ENCODE measurements around the gene OR52D1. TPM values are rescaled to one million over a fixed set of nuclear protein-coding genes. Genes with fewer than 3 reads are reported as not detected.

OR52D1 gene
- total RNA-seq, 6 experiments from 2014 or later = not detected

GRCh38 chr11:5509803-5510202, 21.3 kb downstream of the OR52D1 start, which contains the start of gene UBQLN3:
Gene UBQLN3, minus strand, starts transcription at chr11:5509957. Its CDS starts 399 bp downstream, at chr11:5509558.
- no peaks in the 10 kb centered on the region for H3K9me3 ChIP-seq
- WGBS (ENCODE audit: insufficient coverage, low coverage, low lambda C conversion rate, missing lambda C conversion rate) = 51% methylated on average over 3 of the region's 4 CpGs
- intact Hi-C loops (cut with DNase I) = no loop called here
- H3K4me3 ChIP-seq = no peak within 1 kb of the TSS
- no peaks in the 10 kb centered on the region for H3K4me1 ChIP-seq
- no peak for ATAC-seq
- no peaks in the 10 kb centered on the region for H3K36me3 ChIP-seq
- no peaks in the 10 kb centered on the region for H3K27me3 ChIP-seq
- TF ChIP-seq CTCF (IDR thresholded peaks at IDR 0.05) = no peak
- no peak for TF ChIP-seq POLR2A (IDR thresholded peaks at IDR 0.05)
- no peak within 1 kb of the TSS for H3K27ac ChIP-seq
- DNase-seq = no peak

- no peaks in the 10 kb centered on the region for H3K4me1 ChIP-seq
- no peaks in the 10 kb centered on the region for H3K9me3 ChIP-seq
- ATAC-seq (no peak), DNase-seq (no peak)
- H3K27ac ChIP-seq = no peak overlapping the region
- H3K36me3 ChIP-seq = no peaks in the 10 kb centered on the region
- TF ChIP-seq CTCF (IDR thresholded peaks at IDR 0.05) = no peak
- no peak for TF ChIP-seq POLR2A (IDR thresholded peaks at IDR 0.05)
- no peaks in the 10 kb centered on the region for H3K27me3 ChIP-seq
- no peak overlapping the region for H3K4me3 ChIP-seq
- intact Hi-C loops (cut with DNase I) = no loop called here
Measured at GRCh38 chr11:5514841-5515240, 26.4 kb downstream of the OR52D1 start.

- H3K36me3 ChIP-seq = no peaks in the 10 kb centered on the region
- intact Hi-C loops (cut with DNase I) = no loop called here
- DNase-seq (no peak), ATAC-seq (no peak)
- no peaks in the 10 kb centered on the region for H3K27me3 ChIP-seq
- no peak within 1 kb of the TSS for H3K4me3 ChIP-seq
- 94% methylated on average over 1 of the region's 2 CpGs for WGBS (ENCODE audit: insufficient coverage, low coverage, low lambda C conversion rate, missing lambda C conversion rate)
- H3K9me3 ChIP-seq = no peaks in the 10 kb centered on the region
- H3K4me1 ChIP-seq = no peaks in the 10 kb centered on the region
- TF ChIP-seq POLR2A (IDR thresholded peaks at IDR 0.05) = no peak
- TF ChIP-seq CTCF (IDR thresholded peaks at IDR 0.05) = no peak
- no peak within 1 kb of the TSS for H3K27ac ChIP-seq
Measured at GRCh38 chr11:5516599-5516998, 28.1 kb downstream of the OR52D1 start, which contains the start of gene UBQLNL. Gene UBQLNL, minus strand, starts transcription at chr11:5516699. Its CDS starts 258 bp downstream, at chr11:5516441.

- ATAC-seq (no peak), DNase-seq (no peak)
- H3K4me1 ChIP-seq = no peaks in the 10 kb centered on the region
- H3K9me3 ChIP-seq = no peaks in the 10 kb centered on the region
- H3K27ac ChIP-seq = no peak overlapping the region
- no peaks in the 10 kb centered on the region for H3K36me3 ChIP-seq
- H3K27me3 ChIP-seq = no peaks in the 10 kb centered on the region
- intact Hi-C loops (cut with DNase I) = no loop called here
- WGBS (ENCODE audit: insufficient coverage, low coverage, low lambda C conversion rate, missing lambda C conversion rate) = 96% methylated on average over 4 of the region's 4 CpGs
- TF ChIP-seq POLR2A (IDR thresholded peaks at IDR 0.05) (no peak), CTCF (IDR thresholded peaks at IDR 0.05) (no peak)
- no peak overlapping the region for H3K4me3 ChIP-seq
Measured at GRCh38 chr11:5521540-5521939, 33.1 kb downstream of the OR52D1 start.

- no CpG with 5 or more reads among the region's 2 CpGs for WGBS (ENCODE audit: insufficient coverage, low coverage, low lambda C conversion rate, missing lambda C conversion rate)
- Histone ChIP-seq H3K27me3 (no peaks in the 10 kb centered on the region), H3K9me3 (no peaks in the 10 kb centered on the region), H3K27ac (no peak overlapping the region), H3K4me3 (no peak overlapping the region), H3K36me3 (no peaks in the 10 kb centered on the region), H3K4me1 (no peaks in the 10 kb centered on the region)
- no peak for TF ChIP-seq POLR2A (IDR thresholded peaks at IDR 0.05)
- no peak for TF ChIP-seq CTCF (IDR thresholded peaks at IDR 0.05)
- ATAC-seq (no peak), DNase-seq (no peak)
- intact Hi-C loops (cut with DNase I) = no loop called here
Measured at GRCh38 chr11:5522308-5522707, 33.8 kb downstream of the OR52D1 start.
